IgD-negative memory B cell (primary cell): ENCODE data around the gene AOC2. TPM values are rescaled to one million over a fixed set of nuclear protein-coding genes. Genes with fewer than 3 reads are reported as not detected.

Source experiments
- H3K27ac Mint-ChIP-seq, 3 donors: one replicate each; pipeline ENCODE4 v1.8.0; 2020 to 2022; ENCODE audit warnings: mild to moderate bottlenecking in 3 of 3, mixed read lengths in 3 of 3, moderate library complexity in 1 of 3
- H3K27me3 Mint-ChIP-seq: one replicate; pipeline ENCODE4 v1.8.0; 2021; ENCODE audit warnings: mixed read lengths
- H3K36me3 Mint-ChIP-seq: one replicate; pipeline ENCODE4 v1.8.0; 2020; ENCODE audit warnings: mild to moderate bottlenecking, mixed read lengths
- H3K4me1 Mint-ChIP-seq, 3 donors: one replicate each; pipeline ENCODE4 v1.8.0; 2020 to 2022; ENCODE audit warnings: mixed read lengths in 3 of 3, mild to moderate bottlenecking in 1 of 3
- H3K4me3 Mint-ChIP-seq, 4 donors: one replicate each; pipeline ENCODE4 v1.8.0; 2020 to 2022; ENCODE audit warnings: mild to moderate bottlenecking in 4 of 4, mixed read lengths in 4 of 4, moderate library complexity in 3 of 4
- H3K9me3 Mint-ChIP-seq, 3 donors: one replicate each; pipeline ENCODE4 v1.8.0; 2020 to 2021; ENCODE audit warnings: mixed read lengths in 3 of 3, mild to moderate bottlenecking in 1 of 3
- polyA plus RNA-seq: library from polyadenylated mRNA; unstranded; fragments of 300-500 nt; fragmentation: Illumina TruSeq; gene quantifications from one replicate; pipeline ENCODE4 v1.2.3, GENCODE V29; 2021

Gene AOC2
- polyA plus RNA-seq, 1 donor from 2014 or later = not detected

- H3K4me1 Mint-ChIP-seq = peaks cover 5 to 17% (median 7%) of the 10 kb centered on the region in 3 donors
- no peak overlapping the region for H3K4me3 Mint-ChIP-seq
- peaks cover 8% of the 10 kb centered on the region for H3K36me3 Mint-ChIP-seq
- no peaks in the 10 kb centered on the region for H3K27me3 Mint-ChIP-seq
- no peaks in the 10 kb centered on the region for H3K9me3 Mint-ChIP-seq
- H3K27ac Mint-ChIP-seq = no peak overlapping the region
Observed at GRCh38 chr17:42818379-42818778, 26.0 kb upstream of the AOC2 start.

- Mint-ChIP-seq H3K27ac (peak overlapping the region in 1 of 3 donors; percentile 22), H3K36me3 (peaks cover 8% of the 10 kb centered on the region), H3K9me3 (no peaks in the 10 kb centered on the region), H3K4me1 (peaks cover 11 to 28% (median 13%) of the 10 kb centered on the region in 3 donors), H3K27me3 (no peaks in the 10 kb centered on the region), H3K4me3 (peak overlapping the region in 1 of 4 donors; percentile 80)
Observed at GRCh38 chr17:42819939-42820535, 24.3 kb upstream of the AOC2 start.

- Mint-ChIP-seq H3K4me3 (peak overlapping the region in 1 of 4 donors; percentile 85), H3K27me3 (no peaks in the 10 kb centered on the region), H3K36me3 (peaks cover 5% of the 10 kb centered on the region), H3K27ac (peak overlapping the region in 2 of 3 donors; percentile 39 to 61), H3K4me1 (peaks cover 11 to 28% (median 13%) of the 10 kb centered on the region in 3 donors), H3K9me3 (no peaks in the 10 kb centered on the region)
Observed at GRCh38 chr17:42821176-42821575, 23.2 kb upstream of the AOC2 start.

- peak overlapping the region in 1 of 4 donors; percentile 13 for H3K4me3 Mint-ChIP-seq
- H3K4me1 Mint-ChIP-seq = peaks cover 6 to 17% (median 12%) of the 10 kb centered on the region in 3 donors
- peaks cover 2% of the 10 kb centered on the region for H3K27me3 Mint-ChIP-seq
- H3K27ac Mint-ChIP-seq = peak overlapping the region in 1 of 3 donors; percentile 86
- no peaks in the 10 kb centered on the region for H3K9me3 Mint-ChIP-seq
- H3K36me3 Mint-ChIP-seq = peaks cover 2% of the 10 kb centered on the region
Observed at GRCh38 chr17:42827472-42827871, 16.9 kb upstream of the AOC2 start.

GRCh38 chr17:42830971-42831370 lies 13.4 kb upstream of the AOC2 start:
- peaks cover 10 to 17% (median 14%) of the 10 kb centered on the region in 3 donors for H3K4me1 Mint-ChIP-seq
- H3K9me3 Mint-ChIP-seq = no peaks in the 10 kb centered on the region
- peak overlapping the region in 1 of 3 donors; percentile 47 for H3K27ac Mint-ChIP-seq
- H3K36me3 Mint-ChIP-seq = peaks cover 2% of the 10 kb centered on the region
- H3K27me3 Mint-ChIP-seq = peaks cover 2% of the 10 kb centered on the region
- H3K4me3 Mint-ChIP-seq = peak overlapping the region in 2 of 4 donors; percentile 53 to 84

- H3K4me1 Mint-ChIP-seq = peaks cover 10 to 17% (median 14%) of the 10 kb centered on the region in 3 donors
- no peaks in the 10 kb centered on the region for H3K9me3 Mint-ChIP-seq
- no peaks in the 10 kb centered on the region for H3K36me3 Mint-ChIP-seq
- peaks cover 2% of the 10 kb centered on the region for H3K27me3 Mint-ChIP-seq
- peak overlapping the region; percentile 99 to 100 (median 99) for H3K27ac Mint-ChIP-seq
- peak overlapping the region; percentile 96 to 99 (median 98) for H3K4me3 Mint-ChIP-seq
Observed at GRCh38 chr17:42832213-42832933, 12.0 kb upstream of the AOC2 start.

GRCh38 chr17:42832934-42833766 lies 11.2 kb upstream of the AOC2 start, which contains the start of gene PSME3:
TSS of gene PSME3 (plus strand) at chr17:42833397. CDS start at chr17:42833632, 235 bp downstream.
- H3K4me1 Mint-ChIP-seq = peaks cover 12 to 17% (median 14%) of the 10 kb centered on the region in 3 donors
- no peaks in the 10 kb centered on the region for H3K9me3 Mint-ChIP-seq
- H3K27me3 Mint-ChIP-seq = no peaks in the 10 kb centered on the region
- H3K27ac Mint-ChIP-seq = peak within 1 kb of the TSS; percentile 99 to 100 (median 99)
- H3K36me3 Mint-ChIP-seq = no peaks in the 10 kb centered on the region
- H3K4me3 Mint-ChIP-seq = peak within 1 kb of the TSS; percentile 96 to 99 (median 98)

GRCh38 chr17:42833767-42834422 lies 10.5 kb upstream of the AOC2 start:
- no peaks in the 10 kb centered on the region for H3K27me3 Mint-ChIP-seq
- H3K9me3 Mint-ChIP-seq = no peaks in the 10 kb centered on the region
- H3K4me1 Mint-ChIP-seq = peaks cover 12 to 17% (median 14%) of the 10 kb centered on the region in 3 donors
- H3K27ac Mint-ChIP-seq = peak overlapping the region; percentile 99 to 100 (median 99)
- H3K4me3 Mint-ChIP-seq = peak overlapping the region; percentile 96 to 99 (median 98)
- H3K36me3 Mint-ChIP-seq = no peaks in the 10 kb centered on the region

GRCh38 chr17:42835732-42836131 lies 8.6 kb upstream of the AOC2 start:
- Mint-ChIP-seq H3K27ac (peak overlapping the region in 1 of 3 donors; percentile 56), H3K4me3 (peak overlapping the region in 1 of 4 donors; percentile 99), H3K27me3 (no peaks in the 10 kb centered on the region), H3K4me1 (peaks cover 12 to 17% (median 14%) of the 10 kb centered on the region in 3 donors), H3K36me3 (peaks cover 3% of the 10 kb centered on the region), H3K9me3 (no peaks in the 10 kb centered on the region)

- H3K9me3 Mint-ChIP-seq = no peaks in the 10 kb centered on the region
- H3K27ac Mint-ChIP-seq = peak overlapping the region in 1 of 3 donors; percentile 54
- no peak overlapping the region for H3K4me3 Mint-ChIP-seq
- no peaks in the 10 kb centered on the region for H3K27me3 Mint-ChIP-seq
- peaks cover 3% of the 10 kb centered on the region for H3K36me3 Mint-ChIP-seq
- H3K4me1 Mint-ChIP-seq = peaks cover 0 to 5% (median 4%) of the 10 kb centered on the region in 3 donors
Observed at GRCh38 chr17:42841975-42842685, 2.2 kb upstream of the AOC2 start.

- Mint-ChIP-seq H3K27ac (peak overlapping the region in 1 of 3 donors; percentile 54), H3K4me1 (peaks cover 0 to 5% (median 2%) of the 10 kb centered on the region in 3 donors), H3K4me3 (peak overlapping the region in 2 of 4 donors; percentile 28 to 31), H3K27me3 (no peaks in the 10 kb centered on the region), H3K36me3 (peaks cover 3% of the 10 kb centered on the region), H3K9me3 (no peaks in the 10 kb centered on the region)
Observed at GRCh38 chr17:42843358-42843934, 934 bp upstream of the AOC2 start.

GRCh38 chr17:42844761-42845555 lies 578 bp downstream of the AOC2 start:
- Mint-ChIP-seq H3K27ac (peak overlapping the region in 1 of 3 donors; percentile 60), H3K27me3 (no peaks in the 10 kb centered on the region), H3K36me3 (no peaks in the 10 kb centered on the region), H3K9me3 (no peaks in the 10 kb centered on the region), H3K4me1 (peaks cover 0 to 5% (median 2%) of the 10 kb centered on the region in 3 donors), H3K4me3 (no peak overlapping the region)

- Mint-ChIP-seq H3K4me1 (peaks cover 0 to 5% (median 2%) of the 10 kb centered on the region in 3 donors), H3K27ac (peak overlapping the region in 2 of 3 donors; percentile 60 to 90), H3K36me3 (no peaks in the 10 kb centered on the region), H3K9me3 (no peaks in the 10 kb centered on the region), H3K27me3 (no peaks in the 10 kb centered on the region), H3K4me3 (no peak overlapping the region)
Observed at GRCh38 chr17:42845556-42845917, 1.2 kb downstream of the AOC2 start.
